Measurements from ENCODE around the gene NHLRC2.

Gene NHLRC2

GRCh38 chr10:113945075-113945686 lies 90.7 kb downstream of the NHLRC2 start:
- DNase-seq, result no peak

GRCh38 chr10:113945687-113946085 lies 91.2 kb downstream of the NHLRC2 start:
- no peak for DNase-seq

- DNase-seq, result no peak
Observed at GRCh38 chr10:113947184-113948041, 93.0 kb downstream of the NHLRC2 start.

- no peak for DNase-seq
Observed at GRCh38 chr10:113948048-113948447, 93.6 kb downstream of the NHLRC2 start.

- DNase-seq, result no peak
Observed at GRCh38 chr10:113950268-113950667, 95.8 kb downstream of the NHLRC2 start.

- DNase-seq, result no peak
Observed at GRCh38 chr10:113953505-113954272, 99.2 kb downstream of the NHLRC2 start.

- DNase-seq, result no peak
Observed at GRCh38 chr10:113954409-113954808, 99.9 kb downstream of the NHLRC2 start.

- DNase-seq, result no peak
Observed at GRCh38 chr10:113957013-113957412, 102.6 kb downstream of the NHLRC2 start.

GRCh38 chr10:113958631-113959382 lies 104.3 kb downstream of the NHLRC2 start:
- peak; percentile 45 for DNase-seq

GRCh38 chr10:113959383-113959760 lies 104.9 kb downstream of the NHLRC2 start:
- no peak for DNase-seq

GRCh38 chr10:113960617-113961181 lies 106.2 kb downstream of the NHLRC2 start:
- DNase-seq, result peak; percentile 35

- DNase-seq, result peak; percentile 56
Observed at GRCh38 chr10:113961182-113962031, 106.9 kb downstream of the NHLRC2 start.

- DNase-seq, result no peak
Observed at GRCh38 chr10:113965077-113965476, 110.6 kb downstream of the NHLRC2 start.

- DNase-seq, result no peak
Observed at GRCh38 chr10:113965683-113966082, 111.2 kb downstream of the NHLRC2 start.
